ENCODE results near the gene LAMC1. TPM values are rescaled to one million over a fixed set of nuclear protein-coding genes. Genes with fewer than 3 reads are reported as not detected.

The LAMC1 gene
- total and polyA plus RNA-seq, 12 donors, result 12.3 to 110 (median 75.9) TPM

DNA sequence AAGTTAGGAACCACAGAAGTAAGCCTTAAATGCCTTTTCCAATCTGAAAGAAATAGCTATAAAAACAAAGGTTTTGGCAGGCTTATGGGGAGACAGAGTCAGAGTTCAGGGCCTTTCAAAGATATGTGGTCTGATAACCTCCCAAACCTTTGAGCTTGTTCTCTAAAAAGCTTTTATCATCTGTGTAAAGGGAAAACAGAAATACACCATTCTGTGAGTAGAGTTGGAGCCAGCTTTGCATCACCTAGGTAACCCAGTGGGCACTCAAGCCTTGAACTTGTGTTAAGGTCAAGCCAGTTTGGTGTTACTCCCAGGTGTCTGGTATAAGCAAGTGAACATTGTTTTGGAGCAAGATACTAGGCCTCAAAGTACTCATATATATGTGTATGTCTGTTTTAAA lies 50.1 kb downstream of the LAMC1 start:
- Histone ChIP-seq H3K36me3 (replicated peaks in 1 of 2) (no peaks in the 10 kb centered on the region), H3K9me3 (replicated peaks in 1 of 3) (no peaks in the 10 kb centered on the region), H3K27ac (no peak overlapping the region), H3K27me3 (no peaks in the 10 kb centered on the region), H3K4me3 (no peak overlapping the region), H3K4me1 (replicated peaks in 1 of 2) (peaks cover 17 to 34% of the 10 kb centered on the region in 2 donors)
- TF ChIP-seq CTCF (IDR thresholded peaks at IDR 0.05), result no peak
- no peak for TF ChIP-seq POLR2A (IDR thresholded peaks at IDR 0.05)
- DNase-seq, result no peak
- intact Hi-C loops (cut with DNase I), result loop anchor here in 1 of 2 donors (10.0 kb wide), 1 partner anchor 49 kb away; the partner anchor contains the start of gene LAMC1

DNA sequence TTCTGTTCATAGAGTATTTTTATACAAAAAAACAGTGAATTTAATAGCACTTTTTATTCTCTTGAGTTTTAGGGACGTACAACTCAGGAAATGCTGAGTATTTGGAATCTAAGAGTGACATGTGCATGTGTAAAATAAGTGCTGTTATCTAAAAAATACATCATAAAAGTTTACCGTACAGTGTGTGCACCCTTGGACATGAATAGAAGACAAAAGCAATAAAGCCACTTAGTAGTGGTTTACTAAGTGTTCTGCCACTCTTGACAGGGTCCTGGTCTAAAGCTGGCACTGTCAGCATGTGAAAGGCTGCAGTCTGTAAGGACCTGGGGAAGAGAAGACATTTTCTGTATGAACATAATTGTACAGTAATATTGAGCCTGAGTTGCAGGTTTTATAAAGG lies 51.0 kb downstream of the LAMC1 start:
- H3K27me3 ChIP-seq, result no peaks in the 10 kb centered on the region
- no peak for DNase-seq
- no peaks in the 10 kb centered on the region for H3K9me3 ChIP-seq (replicated peaks in 1 of 3)
- H3K4me1 ChIP-seq (replicated peaks in 1 of 2), result peaks cover 22 to 41% of the 10 kb centered on the region in 2 donors
- H3K27ac ChIP-seq, result no peak overlapping the region
- WGBS, 4 donors, result 40 to 62% (median 57%) methylated on average over 2 of the region's 2 CpGs
- intact Hi-C loops (cut with DNase I), result loop anchor here in 1 of 2 donors (10.0 kb wide), 1 partner anchor 49 kb away; the partner anchor contains the start of gene LAMC1
- no peaks in the 10 kb centered on the region for H3K36me3 ChIP-seq (replicated peaks in 1 of 2)
- no peak for TF ChIP-seq CTCF (IDR thresholded peaks at IDR 0.05)
- TF ChIP-seq POLR2A (IDR thresholded peaks at IDR 0.05), result no peak
- H3K4me3 ChIP-seq, result no peak overlapping the region

DNA sequence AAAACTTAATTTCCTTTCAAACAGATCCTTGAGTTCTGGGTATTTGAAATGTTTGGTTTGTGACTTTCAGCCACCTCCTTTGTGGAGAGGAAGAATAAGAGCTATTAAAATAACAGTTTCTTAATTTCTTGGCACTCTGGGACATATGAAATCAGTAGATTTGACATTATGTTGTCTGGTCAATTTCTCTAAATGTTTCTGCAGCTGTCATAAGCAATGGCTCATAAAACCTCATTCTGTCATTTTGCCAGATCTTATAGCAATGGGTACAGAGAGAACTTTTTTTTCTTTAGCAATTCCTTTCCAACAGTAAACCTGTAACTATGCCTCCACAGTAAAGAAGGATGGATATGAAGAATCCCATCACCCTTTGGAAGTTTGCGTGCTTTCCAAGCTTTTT lies 52.6 kb downstream of the LAMC1 start:
- H3K36me3 ChIP-seq (replicated peaks in 1 of 2), result no peaks in the 10 kb centered on the region
- DNase-seq, result no peak
- no peak overlapping the region for H3K27ac ChIP-seq
- intact Hi-C loops (cut with DNase I), result loop anchor here in 1 of 2 donors (10.0 kb wide), 1 partner anchor 51 kb away; the partner anchor contains the start of gene LAMC1
- H3K4me3 ChIP-seq, result no peak overlapping the region
- H3K4me1 ChIP-seq (replicated peaks in 1 of 2), result peaks cover 33 to 57% of the 10 kb centered on the region in 2 donors
- no peaks in the 10 kb centered on the region for H3K27me3 ChIP-seq
- TF ChIP-seq POLR2A (IDR thresholded peaks at IDR 0.05), result no peak
- no peak for TF ChIP-seq CTCF (IDR thresholded peaks at IDR 0.05)
- WGBS, 4 donors, result 79 to 94% (median 86%) methylated on average over 1 of the region's 1 CpG
- no peaks in the 10 kb centered on the region for H3K9me3 ChIP-seq (replicated peaks in 1 of 3)

GRCh38 chr1:183077097-183077496 lies 53.9 kb downstream of the LAMC1 start:
- intact Hi-C loops (cut with DNase I), result loop anchor here in 1 of 2 donors (10.0 kb wide), 1 partner anchor 52 kb away; the partner anchor contains the start of gene LAMC1
- no peaks in the 10 kb centered on the region for H3K27me3 ChIP-seq
- H3K9me3 ChIP-seq (replicated peaks in 1 of 3), result no peaks in the 10 kb centered on the region
- H3K36me3 ChIP-seq (replicated peaks in 1 of 2), result no peaks in the 10 kb centered on the region
- H3K4me3 ChIP-seq, result no peak overlapping the region
- no peak overlapping the region for H3K27ac ChIP-seq
- no peak for DNase-seq
- TF ChIP-seq POLR2A (IDR thresholded peaks at IDR 0.05) (no peak), CTCF (IDR thresholded peaks at IDR 0.05) (no peak)
- WGBS, 4 donors, result 23 to 70% (median 48%) methylated on average over 1 of the region's 1 CpG
- peaks cover 35 to 54% of the 10 kb centered on the region in 2 donors for H3K4me1 ChIP-seq (replicated peaks in 1 of 2)
